ENCODE results near the gene CCT3.
"Not testable (repeated sequence)": the region's sequence is repeated elsewhere in the genome, so short reads cannot be mapped to it uniquely, and the experiment has no call there.

Gene CCT3

DNA sequence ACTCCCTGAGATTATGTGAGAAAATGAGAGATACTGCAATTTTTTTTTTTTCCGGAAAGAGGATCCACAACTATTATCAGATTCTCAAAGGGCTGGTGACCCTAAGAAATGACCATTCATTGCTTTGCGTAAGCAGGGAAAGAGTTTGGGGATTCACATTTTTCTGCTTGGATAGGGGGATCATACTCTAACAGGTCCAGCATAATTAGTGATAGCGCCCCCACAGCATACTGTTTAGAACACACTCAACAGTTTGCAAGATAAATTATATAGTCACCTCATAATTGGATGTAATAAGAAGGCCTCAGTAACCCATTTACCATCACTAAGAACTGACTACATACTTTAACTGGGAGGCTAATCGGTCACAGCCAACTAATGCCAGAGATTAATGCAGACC lies 1.9 kb downstream of the CCT3 start:
- DNase-seq (ENCODE audit: low read depth): no peak

DNA sequence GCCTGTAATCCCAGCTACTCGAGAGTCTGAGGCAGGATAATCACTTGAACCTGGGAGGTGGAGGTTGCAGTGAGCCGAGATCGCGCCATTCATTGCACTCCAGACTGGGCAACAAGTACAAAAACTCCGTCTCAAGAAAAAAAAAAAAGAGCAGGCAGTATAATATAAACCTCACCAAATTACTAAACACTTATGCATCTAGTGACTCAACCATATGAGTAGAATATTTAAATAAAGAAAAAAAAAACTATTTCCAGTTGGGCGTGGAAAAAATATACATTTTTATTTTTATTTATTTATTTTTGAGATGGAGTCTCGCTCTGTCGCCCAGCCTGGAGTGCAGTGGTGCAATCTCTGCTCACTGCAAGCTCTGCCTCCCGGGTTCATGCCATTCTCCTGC lies 14.9 kb downstream of the CCT3 start:
- DNase-seq (ENCODE audit: low read depth): not testable (repeated sequence)

DNA sequence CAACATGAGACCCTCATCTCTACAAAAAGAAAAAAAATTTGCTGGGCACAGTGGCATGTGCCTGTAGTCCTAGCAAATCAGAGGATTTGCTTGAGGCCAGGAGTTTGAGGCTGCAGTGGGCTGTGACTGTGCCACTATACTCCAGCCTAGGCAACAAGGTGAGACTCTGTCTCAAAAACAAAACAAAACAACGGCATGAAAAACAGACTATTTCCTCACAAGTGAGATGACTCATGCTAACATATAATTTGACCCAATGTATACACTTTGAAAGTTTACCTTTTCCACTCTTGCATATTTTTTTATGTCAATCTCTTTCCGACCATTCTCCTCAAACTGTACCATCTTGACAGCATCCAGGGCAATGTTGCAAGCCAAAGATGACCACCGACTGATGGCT lies 17.5 kb downstream of the CCT3 start:
- DNase-seq (ENCODE audit: low read depth): no peak

DNA sequence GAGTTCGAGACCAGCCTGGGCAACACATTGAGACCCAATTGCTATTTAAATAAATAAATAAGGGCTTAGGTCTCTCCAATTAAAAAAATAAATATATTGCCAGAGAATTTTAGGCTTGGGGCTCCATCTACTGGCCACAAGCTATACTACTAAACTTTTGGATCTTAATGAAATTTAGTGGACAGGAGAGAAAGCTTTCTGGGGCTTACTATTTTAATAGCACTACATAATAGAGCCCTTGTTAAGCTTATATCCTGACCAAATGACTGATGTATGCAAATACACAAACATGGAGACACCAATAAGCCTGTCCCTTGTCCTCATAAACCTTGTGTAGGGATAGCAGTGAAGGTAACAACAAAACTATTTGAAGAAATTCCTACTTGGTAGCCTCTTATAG lies 18.4 kb downstream of the CCT3 start:
- DNase-seq (ENCODE audit: low read depth): no peak

DNA sequence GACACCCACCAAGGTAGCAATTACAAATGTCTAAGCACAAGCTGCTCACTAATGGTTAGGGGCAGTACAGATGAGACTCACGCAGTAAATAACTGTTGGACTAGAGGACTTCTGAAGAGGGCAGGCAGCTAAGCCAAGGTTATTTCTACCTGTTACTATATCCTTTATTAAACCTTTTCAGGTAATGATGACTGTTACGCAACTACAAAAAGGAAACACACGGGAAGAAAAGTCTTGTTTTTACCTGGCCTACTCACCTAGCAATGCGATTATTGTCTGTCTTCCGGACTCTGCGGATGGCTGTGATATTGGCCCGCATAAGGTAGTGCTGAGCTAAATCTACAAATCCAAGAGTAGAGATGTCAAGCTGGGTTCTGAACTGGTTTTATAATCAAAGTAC lies 21.2 kb downstream of the CCT3 start:
- no peak for DNase-seq (ENCODE audit: low read depth)

DNA sequence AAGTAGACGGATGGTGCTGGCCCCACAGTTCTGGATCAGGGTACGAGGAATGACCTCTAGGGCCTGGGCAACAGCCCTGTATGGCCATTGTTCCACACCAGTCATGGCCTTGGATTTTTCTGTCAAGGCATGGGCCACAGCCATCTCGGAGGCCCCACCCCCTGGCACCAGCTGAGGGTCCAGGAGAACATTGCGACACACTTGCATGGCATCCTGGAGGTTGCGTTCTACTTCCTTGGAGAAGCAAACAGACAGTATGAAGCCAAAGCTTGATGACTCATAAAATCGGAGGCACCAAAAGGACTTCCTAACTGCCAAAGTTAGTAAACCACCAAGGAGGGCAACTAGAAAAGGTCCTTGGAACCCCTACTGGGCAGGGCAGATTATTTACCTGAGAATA lies 27.1 kb downstream of the CCT3 start:
- no peak for DNase-seq (ENCODE audit: low read depth)

DNA sequence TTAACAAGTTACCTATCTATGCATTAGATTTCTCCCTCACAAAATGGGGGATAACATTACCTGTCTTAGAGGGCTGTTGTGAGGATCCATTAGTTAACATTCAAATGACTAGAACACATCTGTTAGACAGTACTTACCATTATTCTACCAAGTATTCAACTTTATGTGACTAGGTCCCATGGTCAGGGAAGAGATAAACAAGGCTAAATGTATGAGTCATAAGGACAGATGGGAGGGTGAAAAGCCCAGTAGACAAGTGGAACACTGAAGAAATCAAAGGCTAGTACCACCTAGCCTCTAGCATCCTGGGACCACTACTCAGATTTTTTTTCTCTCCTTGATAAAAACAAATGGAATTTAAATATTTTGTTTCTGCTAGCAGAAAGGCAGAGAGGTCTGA lies 30.0 kb downstream of the CCT3 start:
- DNase-seq (ENCODE audit: low read depth): no peak

DNA sequence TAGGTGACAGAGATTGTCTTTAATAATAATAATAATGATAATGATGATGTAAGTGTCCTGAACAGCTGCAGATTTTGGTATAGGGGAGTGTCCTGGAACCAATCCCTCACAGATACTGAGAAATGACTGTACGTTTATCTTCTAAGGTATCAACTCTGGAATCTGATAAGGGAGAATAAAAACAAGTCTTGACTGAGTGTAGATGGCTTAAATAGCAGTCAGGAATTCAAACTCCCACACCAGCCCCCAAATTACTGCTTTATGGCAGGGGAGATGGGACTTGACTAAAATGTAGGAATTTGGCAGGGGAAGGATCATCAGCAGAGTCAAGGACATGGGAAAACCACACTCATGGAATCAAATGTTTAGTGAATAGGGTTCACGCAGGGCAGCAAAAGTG lies 32.9 kb downstream of the CCT3 start:
- DNase-seq (ENCODE audit: low read depth): no peak

DNA sequence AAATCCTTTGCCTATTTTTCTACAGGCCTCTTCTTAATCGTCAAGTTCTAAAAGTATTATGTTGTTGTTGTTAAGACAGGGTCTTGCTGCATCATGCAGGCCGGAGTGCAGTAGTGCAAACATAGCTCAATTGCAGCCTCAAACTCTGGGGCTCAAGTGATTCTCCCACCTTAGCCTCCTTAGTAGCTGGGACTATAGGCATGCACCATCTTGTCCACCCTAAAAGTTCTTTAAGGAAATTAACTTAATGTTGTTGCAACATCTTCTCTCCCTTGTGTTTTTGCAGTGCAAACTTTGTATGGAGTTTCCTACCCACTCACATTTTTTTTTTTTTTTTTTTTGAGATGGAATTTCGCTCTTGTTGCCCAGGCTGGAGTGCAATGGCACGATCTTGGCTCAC lies 34.9 kb downstream of the CCT3 start:
- no peak for DNase-seq (ENCODE audit: low read depth)

DNA sequence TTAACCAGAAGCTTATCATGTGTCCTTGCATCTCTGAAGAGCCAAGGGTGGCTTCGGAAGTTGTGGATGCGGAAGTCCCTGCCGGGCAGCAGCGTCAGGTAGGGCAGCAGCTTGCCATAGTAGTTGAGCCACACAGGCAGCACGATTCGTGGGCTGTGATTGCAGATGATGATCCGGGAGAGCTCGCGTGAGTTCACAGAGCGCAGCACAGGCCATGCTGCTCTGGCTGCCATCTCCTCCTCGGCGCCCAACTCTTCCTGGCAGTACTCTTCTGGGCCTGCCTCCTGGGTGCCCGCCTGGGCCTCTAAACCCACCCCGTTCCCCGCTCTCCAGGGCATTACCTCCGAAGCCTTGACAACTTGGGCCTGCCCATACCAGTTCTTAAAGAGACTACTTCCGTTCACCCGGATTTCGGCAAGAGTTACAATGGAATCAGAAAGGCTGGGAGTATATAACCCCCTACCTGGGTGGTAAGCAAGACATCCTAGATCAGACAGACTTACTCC lies 39.2 kb downstream of the CCT3 start, which contains the start of gene VHLL:
TSS of gene VHLL (minus strand) at position 456 of the 506 bp plus-strand sequence. CDS start at position 338, 118 bp downstream.
- DNase-seq (ENCODE audit: low read depth): no peak

DNA sequence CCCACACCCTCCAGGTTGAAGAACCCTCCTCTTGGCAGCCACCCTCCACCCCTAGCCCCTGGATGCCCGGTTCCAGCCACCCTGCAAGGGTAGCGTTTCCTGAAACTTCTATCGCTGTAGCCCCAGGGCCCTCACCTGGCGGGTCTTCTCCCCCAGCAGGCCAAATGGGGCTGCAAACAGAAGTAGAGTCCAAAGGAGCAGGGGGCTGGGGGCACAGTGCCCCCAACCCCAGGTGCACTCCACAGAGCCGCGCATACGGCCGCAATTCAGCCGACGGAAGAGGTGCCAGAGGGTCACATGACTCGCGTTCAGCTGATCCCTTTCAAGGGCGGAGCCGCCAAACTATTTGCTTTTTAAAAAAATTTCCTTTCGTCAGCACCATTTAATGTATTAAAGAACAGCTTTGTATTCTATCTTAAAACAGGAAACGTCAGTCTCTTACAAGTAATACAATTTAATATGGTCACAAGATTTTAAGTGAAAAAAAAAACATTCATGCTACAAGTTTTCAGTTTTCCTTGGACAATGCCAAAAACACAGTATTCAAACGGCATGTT lies 42.6 kb downstream of the CCT3 start, which contains the start of gene GLMP:
TSS of gene GLMP (minus strand) at position 289 of the 557 bp plus-strand sequence. CDS start at position 255, 34 bp downstream.
- peak; percentile 36 for DNase-seq (ENCODE audit: low read depth)

DNA sequence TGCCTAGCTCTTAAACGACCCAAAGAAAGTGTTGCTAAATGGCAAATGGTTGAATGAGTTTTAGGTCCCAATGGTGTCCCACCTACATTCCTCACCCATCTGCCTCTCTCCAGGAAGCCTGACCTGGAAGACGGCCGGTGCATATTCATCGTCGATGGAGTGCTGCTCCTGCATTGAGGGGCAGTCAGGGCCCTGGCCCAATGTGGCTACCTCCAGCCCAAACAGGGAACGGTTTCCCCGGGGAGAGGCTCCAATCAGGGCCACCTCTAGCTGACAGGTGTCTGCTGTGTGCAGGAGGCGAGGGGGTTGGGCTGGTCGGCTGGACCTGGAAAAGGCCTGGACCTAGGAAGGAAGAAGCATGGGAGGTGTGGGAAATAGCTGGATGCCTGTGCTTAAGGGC lies 44.2 kb downstream of the CCT3 start:
- DNase-seq (ENCODE audit: low read depth): no peak

DNA sequence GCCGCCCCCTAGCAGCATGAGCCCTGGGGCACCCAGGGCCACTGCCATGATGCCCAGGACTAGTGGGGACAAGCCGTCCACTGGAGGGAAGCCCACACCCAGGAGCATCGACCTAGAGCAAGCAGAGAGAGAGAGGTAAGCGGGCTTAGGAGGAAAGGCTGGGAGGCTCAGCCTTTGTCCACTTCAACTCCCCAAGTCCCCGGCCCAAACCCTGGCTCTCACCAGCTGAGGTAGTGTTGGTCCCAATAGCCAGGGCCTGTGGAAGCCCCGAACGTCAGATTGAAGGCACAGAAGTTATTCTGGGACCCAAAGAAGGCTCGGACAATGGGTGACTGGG lies 45.0 kb downstream of the CCT3 start:
- DNase-seq (ENCODE audit: low read depth): no peak

DNA sequence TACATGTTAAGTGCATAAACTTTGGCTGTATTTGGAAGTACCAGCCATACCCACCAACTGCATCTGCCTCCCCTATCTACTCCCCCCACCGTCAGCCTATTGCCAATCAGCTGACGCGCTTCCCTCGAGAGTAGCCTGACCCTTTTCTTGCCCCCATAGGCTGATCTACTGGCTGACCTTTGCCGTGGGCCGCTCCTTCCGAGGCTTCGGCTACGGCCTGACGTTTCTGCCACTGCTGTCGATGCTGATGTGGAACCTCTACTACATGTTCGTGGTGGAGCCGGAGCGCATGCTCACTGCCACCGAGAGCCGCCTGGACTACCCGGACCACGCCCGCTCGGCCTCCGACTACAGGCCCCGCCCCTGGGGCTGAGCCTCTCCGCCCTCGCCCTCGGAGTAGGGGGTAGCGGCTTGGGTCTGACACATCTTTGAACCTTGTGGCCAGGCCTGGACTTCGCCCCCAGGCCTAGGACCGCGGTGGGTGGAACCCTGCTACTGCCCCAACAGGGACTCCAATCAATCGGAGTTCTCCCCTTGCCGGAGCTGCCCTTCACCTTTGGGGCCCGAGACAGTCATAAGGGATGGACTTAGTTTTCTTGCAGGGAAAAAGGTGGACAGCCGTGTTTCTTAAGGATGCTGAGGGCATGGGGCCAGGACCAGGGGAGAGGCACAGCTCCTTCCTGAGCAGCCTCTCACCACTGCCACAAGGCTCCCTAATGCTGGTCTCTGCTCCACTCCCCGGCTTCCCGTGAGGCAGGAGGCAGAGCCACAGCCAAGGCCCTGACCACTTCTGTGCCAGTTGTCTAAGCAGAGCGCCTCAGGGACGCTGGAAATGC lies 46.6 kb downstream of the CCT3 start:
- DNase-seq (ENCODE audit: low read depth): no peak

DNA sequence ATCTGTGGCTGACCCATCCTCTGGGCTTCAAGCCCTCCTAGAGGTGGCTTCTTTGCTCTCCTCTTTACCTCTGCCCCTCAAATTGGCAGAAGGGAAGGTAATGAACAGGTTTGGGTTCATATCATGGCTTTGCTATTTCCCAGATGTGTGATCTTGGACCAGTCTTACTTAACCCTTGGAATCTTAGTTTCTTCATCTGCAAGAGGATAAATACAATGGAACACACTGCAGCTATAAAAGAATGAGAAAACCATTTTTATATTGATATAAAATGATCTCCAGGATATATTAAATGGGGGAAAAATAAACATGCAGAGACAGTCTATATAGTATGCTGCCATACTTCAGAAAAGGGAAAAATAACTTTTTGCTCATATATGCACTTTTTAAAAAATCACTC lies 48.2 kb downstream of the CCT3 start:
- no peak for DNase-seq (ENCODE audit: low read depth)

DNA sequence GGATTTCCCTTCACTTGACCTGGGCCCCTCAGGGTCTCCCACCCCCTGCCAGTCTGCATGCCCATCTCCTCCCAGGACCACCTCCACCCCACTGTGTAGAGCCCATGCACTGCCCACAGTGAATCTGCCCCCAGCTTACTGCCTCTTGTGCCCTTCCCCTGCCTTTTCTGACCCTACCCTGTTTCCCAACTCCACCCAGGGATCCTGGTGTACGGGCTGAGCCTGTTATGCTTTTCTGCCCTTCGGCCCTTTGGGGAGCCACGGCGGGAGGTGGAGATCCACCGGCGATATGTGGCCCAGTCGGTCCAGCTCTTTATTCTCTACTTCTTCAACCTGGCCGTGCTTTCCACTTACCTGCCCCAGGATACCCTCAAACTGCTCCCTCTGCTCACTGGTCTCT lies 52.0 kb downstream of the CCT3 start:
- DNase-seq (ENCODE audit: low read depth): no peak

DNA sequence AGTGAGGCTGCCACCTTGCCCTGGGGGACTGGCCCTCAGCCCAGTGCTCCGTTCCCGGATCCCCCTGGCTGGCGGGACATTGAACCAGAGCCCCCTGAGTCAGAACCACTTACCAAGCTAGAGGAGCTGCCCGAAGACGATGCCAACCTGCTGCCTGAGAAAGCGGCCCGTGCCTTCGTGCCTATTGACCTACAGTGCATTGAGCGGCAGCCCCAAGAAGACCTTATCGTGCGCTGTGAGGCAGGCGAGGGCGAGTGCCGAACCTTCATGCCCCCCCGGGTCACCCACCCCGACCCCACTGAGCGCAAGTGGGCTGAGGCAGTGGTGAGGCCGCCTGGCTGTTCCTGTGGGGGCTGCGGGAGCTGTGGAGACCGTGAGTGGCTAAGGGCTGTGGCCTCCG lies 52.7 kb downstream of the CCT3 start:
- DNase-seq (ENCODE audit: low read depth): no peak

DNA sequence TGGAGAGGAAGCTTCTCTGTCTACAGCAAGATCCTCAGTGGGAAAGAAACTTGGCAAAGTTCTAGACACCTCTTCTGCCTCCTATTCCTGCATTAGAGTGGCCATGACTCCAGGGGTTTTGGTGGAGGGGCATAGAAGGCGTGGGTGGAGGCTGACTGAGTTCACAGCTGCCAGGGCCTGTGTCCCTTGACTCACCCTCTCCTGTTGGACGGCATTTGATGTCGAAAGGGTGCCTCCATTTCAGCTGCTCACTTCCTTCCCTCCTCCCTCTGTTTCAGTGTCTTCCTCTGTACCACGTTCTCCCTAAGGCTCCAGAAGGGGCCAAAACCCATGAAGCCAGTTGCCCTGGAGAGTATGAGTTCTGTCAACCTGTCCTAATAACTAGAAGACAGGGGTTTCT lies 53.3 kb downstream of the CCT3 start:
- DNase-seq (ENCODE audit: low read depth): no peak

DNA sequence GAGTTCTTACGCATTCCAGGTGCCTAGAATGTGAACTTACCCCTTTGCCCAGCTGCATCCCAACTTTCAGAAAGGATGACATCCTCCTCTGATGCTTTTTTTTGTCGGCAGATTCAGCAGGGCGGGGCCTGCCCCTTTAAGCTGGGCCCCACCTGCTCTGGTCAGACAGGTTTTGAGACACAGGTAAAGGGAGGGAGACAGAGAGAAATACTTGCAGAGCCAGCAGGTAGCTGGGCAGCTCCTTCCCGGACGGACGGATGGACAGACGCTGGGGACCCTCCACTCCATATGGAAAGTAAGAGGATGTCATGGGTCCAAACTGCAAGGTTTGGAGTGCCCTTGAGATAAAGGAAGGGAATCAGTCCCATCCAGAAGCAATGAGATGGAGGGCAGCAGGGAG lies 54.0 kb downstream of the CCT3 start, which contains the start of gene TMEM79:
TSS of gene TMEM79 (plus strand) at position 214 of the 400 bp plus-strand sequence. CDS start 902 bp downstream, outside the sequence.
- no peak for DNase-seq (ENCODE audit: low read depth)

DNA sequence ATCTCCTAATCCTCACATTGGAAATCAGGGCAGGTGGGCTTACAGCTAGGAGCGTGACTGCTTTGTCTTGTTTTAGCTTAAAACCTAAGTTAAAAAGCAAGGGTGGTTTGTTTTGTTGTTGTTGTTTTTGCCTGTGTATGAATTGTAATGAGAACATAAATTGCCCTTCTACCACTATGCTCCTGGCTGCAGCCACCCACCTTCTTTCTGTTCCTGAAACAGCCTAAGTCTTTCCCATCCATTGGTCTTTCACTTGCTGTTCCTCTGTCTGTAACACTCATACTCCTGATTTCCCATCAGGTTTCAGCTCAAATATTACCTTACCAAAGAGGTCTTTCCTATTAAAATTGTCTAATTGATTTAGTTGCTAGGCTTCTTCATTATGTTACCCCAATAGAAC lies 54.6 kb downstream of the CCT3 start:
- DNase-seq (ENCODE audit: low read depth): no peak

DNA sequence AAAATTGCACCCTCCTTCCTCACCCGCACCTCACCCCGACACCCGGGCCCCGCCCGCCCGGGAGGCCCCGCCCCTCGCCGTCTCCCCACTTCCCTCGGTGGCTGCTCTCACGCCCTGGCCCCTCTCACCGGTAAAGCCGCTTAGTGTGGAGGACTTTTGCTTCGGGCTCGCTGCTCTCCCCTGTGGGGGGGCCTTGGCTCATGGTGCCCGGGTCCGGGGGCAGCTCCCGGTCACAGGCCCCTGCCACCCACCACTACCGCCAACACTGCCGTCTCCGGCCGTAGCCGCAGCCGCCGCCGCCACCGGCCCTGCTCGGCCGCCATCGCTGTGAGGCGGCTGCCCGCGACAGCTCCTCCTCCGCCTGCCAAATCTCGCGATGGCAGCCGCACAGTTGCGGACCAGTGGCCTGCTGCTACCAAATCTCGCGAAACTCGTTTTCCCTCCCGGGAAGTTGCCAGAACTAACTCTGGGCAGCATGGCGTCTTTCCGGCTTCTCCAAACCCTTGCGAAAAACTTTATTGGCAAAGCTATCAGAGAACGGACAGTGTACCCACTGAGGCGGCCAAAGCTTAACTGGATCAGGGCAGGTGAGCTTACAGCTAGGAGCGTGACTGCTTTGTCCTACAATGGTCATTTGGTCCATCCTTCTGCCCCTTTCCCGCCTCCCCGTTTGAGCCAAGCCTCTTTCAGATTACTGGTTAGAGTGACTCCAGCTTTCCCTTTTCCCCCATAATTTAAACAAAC lies 55.4 kb downstream of the CCT3 start, which contains the start of gene SMG5:
TSS of gene SMG5 (minus strand) at position 347 of the 744 bp plus-strand sequence. CDS start at position 202, 145 bp downstream.
- DNase-seq (ENCODE audit: low read depth): peak; percentile 88

DNA sequence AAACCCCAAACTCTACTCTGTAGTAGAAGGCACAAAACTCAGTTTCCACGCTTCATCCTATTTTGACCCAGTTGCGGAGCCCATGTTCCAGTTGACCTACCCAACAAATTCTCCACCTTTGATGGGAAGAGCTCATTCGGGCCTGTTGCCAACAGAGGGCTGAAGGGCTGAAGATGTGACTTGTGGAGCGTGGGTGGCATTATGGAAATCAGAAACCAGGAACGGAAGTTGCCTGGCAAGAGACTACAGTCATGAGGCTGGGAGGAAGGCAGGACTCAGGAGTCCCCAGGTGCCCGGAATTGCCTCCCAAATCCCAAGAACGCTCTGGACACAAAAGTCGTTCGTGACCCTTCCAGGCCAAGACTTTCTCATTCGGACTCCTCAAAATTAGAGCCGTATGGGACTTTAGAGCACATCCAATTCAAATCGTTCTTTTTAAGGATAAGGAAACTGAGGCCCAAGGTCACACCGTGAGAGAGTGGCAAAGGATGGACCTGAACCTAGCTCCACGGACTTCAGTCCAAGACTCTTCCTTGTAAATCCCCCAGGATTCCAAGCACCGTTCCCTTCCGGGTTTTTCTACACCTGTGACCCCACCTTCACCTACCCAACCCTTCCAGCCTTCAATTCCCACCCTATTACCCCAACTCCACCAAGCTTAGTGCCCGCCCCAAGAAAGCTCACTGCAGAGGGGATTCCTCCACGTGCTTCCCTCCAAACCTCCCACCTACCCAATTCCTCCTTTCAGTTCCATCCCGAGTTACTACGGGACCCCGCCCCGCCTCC lies 56.2 kb downstream of the CCT3 start:
- no peak for DNase-seq (ENCODE audit: low read depth)

Data from stimulated activated CD8-positive, alpha-beta memory T cell treated with anti-CD3 and anti-CD28 coated beads, Interleukin-15, amount 100 ng/mL, for 1 hour (primary cell).